GM19324 (cell line): Measurements from ENCODE around the gene APH1A.
"Not testable (repeated sequence)": the region's sequence is repeated elsewhere in the genome, so short reads cannot be mapped to it uniquely, and the experiment has no call there.

Source experiments
- ATAC-seq: cut with Tn5 transposase; IDR thresholded peaks from one replicate; pipeline ENCODE4 v1.9.1; 2021; ENCODE audit warnings: mild to moderate bottlenecking, moderate library complexity; ENCODE audit not compliant: unreplicated experiment, low FRiP score

The APH1A gene

GRCh38 chr1:150268705-150269403 lies at the start of gene APH1A:
APH1A (minus strand) TSS chr1:150269016; CDS start chr1:150268810, 206 bp downstream.
- ATAC-seq: peak; percentile 96

DNA sequence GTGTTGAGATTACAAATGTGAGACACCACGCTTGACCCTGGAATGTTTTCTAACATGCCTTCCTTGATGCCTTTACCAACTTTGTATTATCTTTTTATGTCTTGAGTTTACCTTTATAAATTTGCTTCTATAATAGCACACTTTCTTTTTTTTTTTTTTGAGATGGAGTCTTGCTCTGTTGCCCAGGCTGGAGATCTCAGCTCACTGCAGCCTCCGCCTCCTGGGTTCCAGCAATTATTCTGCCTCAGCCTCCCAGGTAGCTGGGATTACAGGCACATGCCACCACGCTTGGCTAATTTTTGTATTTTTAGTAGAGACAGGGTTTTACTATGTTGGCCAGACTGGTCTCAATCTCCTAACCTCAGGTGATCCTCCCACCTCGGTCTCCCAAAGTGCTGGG lies 45.9 kb upstream of the APH1A start:
- not testable (repeated sequence) for ATAC-seq

DNA sequence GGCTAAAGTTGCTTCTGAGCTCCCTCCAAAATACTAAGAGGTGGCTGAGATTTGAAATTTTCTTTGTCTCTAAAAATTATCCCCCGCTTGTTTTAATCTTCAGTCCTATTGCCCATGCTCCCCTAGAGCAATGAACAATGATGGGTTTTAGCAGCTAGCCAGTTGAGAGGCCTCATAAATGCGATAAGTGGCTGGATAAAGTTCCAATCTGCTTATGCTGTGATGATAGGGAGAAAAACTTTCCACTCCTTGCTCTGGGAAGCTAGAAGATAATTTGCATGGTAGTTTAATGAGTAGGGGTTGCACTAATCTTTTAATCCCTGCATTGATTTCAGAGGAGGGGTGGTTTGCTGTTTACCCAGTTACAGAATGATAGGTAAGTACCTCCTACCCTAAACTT lies 42.9 kb upstream of the APH1A start:
- no peak for ATAC-seq

DNA sequence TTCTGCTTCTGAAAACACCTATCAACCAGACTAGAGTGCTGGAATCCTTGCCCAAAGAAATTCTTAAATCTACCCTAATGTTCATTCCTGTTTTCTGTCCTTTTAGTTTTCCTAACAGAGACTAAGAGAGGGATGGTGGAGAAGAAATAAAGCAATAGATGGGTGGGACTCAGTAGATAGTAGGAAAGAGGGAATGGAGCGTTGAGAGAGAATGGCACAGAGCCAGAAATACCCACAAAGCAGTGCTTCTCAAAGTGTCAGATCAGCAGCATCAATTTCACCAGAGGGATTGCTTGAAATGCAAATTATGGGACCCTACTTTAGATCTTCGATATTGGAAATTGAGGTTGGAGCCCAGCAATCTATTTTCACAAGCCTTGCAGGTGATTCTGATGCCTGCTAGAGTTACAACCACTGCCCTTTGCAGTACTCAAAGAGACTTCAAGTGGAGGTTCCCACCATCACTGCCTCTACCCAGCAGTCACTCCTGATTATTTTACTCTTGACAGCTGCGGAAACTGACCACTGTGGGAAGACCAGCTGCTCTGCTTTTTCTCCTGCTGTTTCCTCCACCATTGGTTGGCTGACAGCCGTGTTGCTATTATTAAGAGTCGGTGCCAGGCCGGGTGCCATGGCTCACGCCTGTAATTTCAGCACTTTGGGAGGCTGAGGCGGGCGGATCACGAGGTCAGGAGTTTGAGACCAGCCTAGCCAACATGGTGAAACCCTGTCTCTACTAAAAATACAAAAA lies 41.1 kb upstream of the APH1A start:
- no peak for ATAC-seq

- not testable (repeated sequence) for ATAC-seq
These were observed 39.8 kb upstream of the APH1A start for GRCh38 chr1:150308585-150308984.

DNA sequence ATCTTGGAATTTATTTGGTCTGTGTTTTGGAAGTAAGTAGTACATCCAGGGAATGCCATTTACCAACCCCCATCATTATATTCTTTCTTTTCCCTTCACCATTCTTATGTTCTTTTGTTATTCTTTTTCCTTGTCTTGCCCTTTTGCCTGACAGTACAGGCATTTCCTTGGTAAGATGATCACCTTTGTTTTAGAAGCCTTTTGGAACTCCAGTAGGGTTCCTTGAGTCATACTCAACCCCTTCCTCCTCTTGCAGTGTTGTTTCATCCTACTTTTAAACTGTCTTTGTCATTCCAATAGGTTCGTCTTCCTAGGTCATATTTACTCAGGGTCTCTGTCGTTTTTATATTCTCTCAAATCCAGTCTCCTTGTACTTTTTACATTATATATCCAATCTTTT lies 34.1 kb upstream of the APH1A start:
- no peak for ATAC-seq

DNA sequence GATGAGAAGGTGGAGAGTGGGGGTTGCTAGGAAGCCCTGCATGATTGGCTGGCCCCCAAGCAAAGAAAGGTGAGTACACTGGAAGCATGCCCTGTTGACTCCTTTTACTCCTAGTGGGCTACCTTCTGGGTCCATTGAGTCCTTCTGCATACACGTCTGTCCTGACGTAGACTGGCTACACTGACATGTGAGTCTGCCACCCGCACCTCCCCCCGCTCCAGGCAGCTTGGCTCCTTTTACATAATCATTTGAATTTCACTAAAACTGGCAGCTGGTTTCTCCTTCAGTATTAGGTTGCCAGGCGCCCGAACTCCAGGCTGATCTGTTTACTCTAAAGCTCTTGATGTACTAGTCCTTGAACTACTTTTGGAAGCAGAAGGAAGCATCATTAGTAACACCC lies 33.5 kb upstream of the APH1A start:
- ATAC-seq: no peak

DNA sequence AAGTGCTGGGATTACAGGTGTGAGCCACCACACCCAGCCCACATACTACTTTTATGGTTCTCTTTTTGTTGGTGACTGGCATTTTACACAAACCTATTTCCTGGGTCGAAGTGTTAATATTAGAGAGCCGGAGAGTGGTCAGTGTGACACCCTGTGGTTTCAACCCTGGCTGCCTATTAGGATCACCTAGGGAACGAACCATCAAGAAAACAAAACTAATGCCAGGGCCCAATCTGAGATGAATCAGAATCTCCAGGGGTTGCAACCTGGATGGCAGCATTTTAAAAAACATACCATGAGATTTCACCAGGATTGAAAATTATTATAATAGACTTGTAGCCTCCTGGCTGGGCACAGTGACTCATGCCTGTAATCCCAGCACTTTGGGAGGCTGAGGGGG lies 30.9 kb upstream of the APH1A start:
- no peak for ATAC-seq

DNA sequence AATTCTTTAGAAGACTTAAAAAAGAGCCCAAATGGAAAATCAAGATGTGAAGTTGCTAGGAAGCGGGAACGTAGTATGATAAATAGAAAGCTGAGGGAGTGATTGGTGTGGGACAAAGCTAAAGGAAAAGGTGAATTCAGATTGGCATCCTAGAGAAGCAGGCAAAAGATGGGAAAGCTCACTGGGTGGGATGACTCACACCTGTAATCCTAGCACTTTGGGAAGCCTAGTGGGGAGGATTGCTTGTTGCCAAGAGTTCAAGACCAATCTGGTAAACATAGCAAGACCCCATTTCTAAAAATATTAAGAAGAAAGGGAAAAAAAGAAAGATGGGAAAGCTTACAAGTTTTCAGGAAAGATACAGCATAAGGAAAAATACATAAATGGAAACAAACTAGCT lies 26.7 kb upstream of the APH1A start:
- ATAC-seq: no peak

- peak; percentile 82 for ATAC-seq
These were observed 24.8 kb upstream of the APH1A start, which contains the start of gene MRPS21 for GRCh38 chr1:150293433-150294253. MRPS21 (plus strand) TSS chr1:150293861; CDS start chr1:150294367, 506 bp downstream.

- ATAC-seq: no peak
These were observed 20.0 kb upstream of the APH1A start for GRCh38 chr1:150288822-150289221.

DNA sequence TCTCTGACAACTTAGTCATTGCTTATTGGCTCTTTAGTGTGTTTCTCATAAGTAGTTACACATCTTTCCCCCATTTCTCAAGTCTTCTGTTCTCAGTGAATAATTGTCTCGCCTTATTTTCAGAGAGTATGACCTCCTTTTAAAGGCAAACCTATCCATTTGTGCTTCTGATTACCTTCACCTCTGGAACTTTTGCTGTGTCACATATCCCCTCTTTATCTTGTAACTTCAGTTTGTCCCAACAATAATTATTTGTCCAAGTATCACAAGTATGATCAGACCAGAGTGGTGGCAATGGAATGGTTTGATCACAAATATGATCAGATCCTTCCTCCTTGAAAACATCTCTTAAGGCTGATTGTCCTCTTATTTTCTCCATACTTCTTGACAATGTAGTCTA lies 19.6 kb upstream of the APH1A start:
- no peak for ATAC-seq

DNA sequence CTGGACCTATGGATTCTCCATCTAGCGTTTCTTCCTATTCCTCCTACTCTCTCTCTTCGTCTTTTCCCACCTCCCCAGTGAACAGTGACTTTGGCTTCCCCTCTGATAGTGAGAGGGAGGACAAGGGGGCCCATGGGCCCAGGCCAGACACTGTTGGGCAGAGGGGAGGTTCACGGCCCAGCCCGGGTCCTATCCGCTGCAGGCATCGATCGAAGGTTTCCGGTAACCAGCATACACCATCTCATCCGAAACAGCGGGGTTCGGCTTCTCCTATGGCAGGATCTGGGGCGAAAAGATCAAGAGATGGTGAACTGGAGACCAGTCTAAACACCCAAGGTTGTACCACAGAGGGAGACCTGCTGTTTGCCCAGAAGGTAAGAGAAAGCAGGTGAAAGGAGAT lies 14.4 kb upstream of the APH1A start:
- no peak for ATAC-seq

- no peak for ATAC-seq
These were observed 13.7 kb upstream of the APH1A start for GRCh38 chr1:150282558-150282958.

GRCh38 chr1:150281758-150282557 lies 13.1 kb upstream of the APH1A start, which contains the start of gene CIART:
CIART (plus strand) TSS chr1:150282554; CDS start chr1:150283268, 714 bp downstream.
- peak; percentile 77 for ATAC-seq

- no peak for ATAC-seq
These were observed 12.5 kb upstream of the APH1A start for GRCh38 chr1:150281221-150281757.

DNA sequence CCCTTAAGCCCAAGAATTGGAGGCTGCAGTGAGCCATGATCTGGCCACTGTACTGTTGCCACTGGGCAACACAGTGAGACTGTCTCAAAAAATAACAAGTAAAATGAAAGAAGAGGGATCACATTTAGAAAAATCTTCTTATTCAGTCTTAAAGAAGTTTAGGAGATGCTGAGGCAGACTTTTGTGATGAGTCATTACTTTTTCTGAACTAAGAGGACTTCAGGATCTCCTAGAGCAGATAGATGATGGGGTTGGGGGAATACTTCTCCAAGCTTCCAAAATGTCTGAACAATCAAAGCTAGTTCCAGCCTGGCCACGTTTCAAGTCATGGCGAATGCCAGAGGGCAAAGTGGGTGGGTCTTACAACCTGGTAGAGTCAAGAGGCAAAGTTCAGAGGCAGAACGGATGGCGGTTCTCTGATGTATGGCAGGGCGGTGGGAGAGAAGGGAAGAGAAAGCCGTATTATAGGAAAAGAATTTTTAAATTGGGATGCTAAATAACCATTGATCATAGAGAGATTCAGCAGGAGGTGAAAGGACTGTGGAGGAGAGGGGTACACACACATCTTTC lies 11.4 kb upstream of the APH1A start:
- ATAC-seq: no peak

DNA sequence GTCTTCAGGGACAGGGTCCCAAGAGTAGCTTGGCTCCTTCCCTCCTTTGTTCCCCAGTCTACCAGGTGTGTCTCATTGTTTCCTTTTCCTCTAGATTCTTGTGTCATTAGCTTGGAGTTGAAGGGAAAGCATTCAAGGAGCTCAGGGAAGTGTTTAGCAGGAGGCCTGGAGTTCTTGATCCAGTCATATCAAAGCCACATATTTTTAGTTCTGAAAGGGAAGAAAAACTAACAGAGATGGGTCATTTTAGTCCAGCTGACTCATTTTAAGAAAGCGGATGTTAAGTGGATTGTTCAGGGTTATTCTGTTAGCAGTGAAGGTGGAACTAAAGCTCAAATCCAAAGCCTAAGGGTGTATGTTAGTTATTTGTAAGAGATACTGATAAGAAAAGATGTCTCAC lies 4.5 kb upstream of the APH1A start:
- no peak for ATAC-seq

- no peak for ATAC-seq
These were observed 2.6 kb upstream of the APH1A start for GRCh38 chr1:150271291-150271959.
